C4-2B (cell line): ENCODE measurements around the gene MOCS1.

ENCODE experiments used
- H3K27ac ChIP-seq: fragments of 450-650 bp; 2 replicates; pipeline ENCODE4 v1.5.1; 2017
- CTCF ChIP-seq: fragments of 450-650 bp; conservative IDR thresholded peaks from 2 replicates; pipeline ENCODE4 v1.5.1; 2017; ENCODE audit warnings: mild to moderate bottlenecking
- ZFX ChIP-seq: fragments of 450-650 bp; IDR thresholded peaks from 2 replicates; pipeline ENCODE4 v1.6.1; 2017

Gene MOCS1

GRCh38 chr6:39936857-39937256 is 2.6 kb upstream of the MOCS1 start:
- H3K27ac ChIP-seq = no peak overlapping the region
- no peak for TF ChIP-seq ZFX
- no peak for TF ChIP-seq CTCF

- no peak for TF ChIP-seq CTCF
- TF ChIP-seq ZFX = no peak
- no peak overlapping the region for H3K27ac ChIP-seq
Measured at GRCh38 chr6:39935241-39935640, 979 bp upstream of the MOCS1 start.

GRCh38 chr6:39933669-39934130 is 562 bp downstream of the MOCS1 start:
- H3K27ac ChIP-seq = peak overlapping the region; percentile 67
- TF ChIP-seq ZFX (no peak), CTCF (no peak)

GRCh38 chr6:39932386-39932910 is 1.8 kb downstream of the MOCS1 start:
- no peak for TF ChIP-seq CTCF
- no peak for TF ChIP-seq ZFX
- no peak overlapping the region for H3K27ac ChIP-seq

GRCh38 chr6:39931607-39932006 is 2.7 kb downstream of the MOCS1 start:
- H3K27ac ChIP-seq = no peak overlapping the region
- no peak for TF ChIP-seq CTCF
- no peak for TF ChIP-seq ZFX

- H3K27ac ChIP-seq = no peak overlapping the region; the same call in 1 of the 2 replicates
Measured at GRCh38 chr6:39930540-39930939, 3.7 kb downstream of the MOCS1 start.

More at GRCh38 chr6:39930540-39930939, 3.7 kb downstream of the MOCS1 start:
- TF ChIP-seq ZFX (no peak), CTCF (no peak)
